Lower leg skin (tissue), 3 donors: Measurements from ENCODE around the gene AIM2.

Source experiments
- CTCF ChIP-seq, 3 donors: fragments of 450-650 bp; IDR thresholded peaks; one replicate each; pipeline ENCODE4 v1.5.1; 2016; ENCODE audit warnings: antibody characterized with exemption in 3 of 3, mild to moderate bottlenecking in 3 of 3, moderate library complexity in 2 of 3
- POLR2A ChIP-seq, 2 donors: fragments of 450-650 bp; IDR thresholded peaks; one replicate each; pipeline ENCODE4 v1.6.1; 2016 to 2017; ENCODE audit warnings: antibody characterized with exemption in 2 of 2, mild to moderate bottlenecking in 1 of 2, moderate library complexity in 1 of 2

DNA sequence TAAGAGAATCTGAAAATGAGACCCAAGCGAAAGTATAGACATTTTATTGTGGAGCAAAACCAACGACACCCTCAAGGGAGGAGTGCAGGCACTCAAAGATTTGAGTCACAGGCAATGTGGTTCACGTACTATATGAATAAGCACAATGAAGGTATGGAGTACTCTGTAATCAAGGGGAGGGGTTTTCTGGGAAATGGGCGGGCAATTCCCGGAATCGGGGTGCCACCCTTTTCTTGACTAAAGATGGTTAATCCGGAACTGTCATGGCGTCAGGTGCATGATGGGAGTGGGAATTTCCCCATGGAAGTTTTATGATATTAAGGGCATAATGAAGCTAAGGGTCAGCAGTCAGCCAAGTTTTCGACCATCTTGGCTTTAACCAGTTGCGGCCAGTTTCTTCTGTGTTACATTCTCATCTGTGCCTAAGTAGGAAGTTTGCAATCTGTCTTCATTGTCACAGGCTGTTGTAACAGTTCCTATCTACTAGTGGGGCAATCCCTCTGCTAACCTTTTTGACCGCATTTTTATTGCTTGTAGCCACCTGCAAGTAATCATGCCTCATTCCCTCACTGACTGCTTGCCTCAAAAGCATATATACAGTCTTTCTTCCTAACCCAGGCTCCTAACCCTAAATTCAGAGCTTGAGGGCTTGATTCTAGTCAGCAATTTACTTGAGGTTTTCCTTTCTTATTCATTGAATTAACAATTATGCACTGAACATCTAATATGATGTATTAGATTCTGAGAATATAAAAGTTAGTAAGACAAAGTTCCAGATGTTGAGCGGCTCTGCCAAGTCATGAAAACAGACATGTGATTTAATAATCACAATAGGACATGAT is 775 bp upstream of the AIM2 start:
- TF ChIP-seq POLR2A (IDR thresholded peaks at IDR 0.05) = no peak
- no peak for TF ChIP-seq CTCF (IDR thresholded peaks at IDR 0.05)
